ENCODE measurements around the gene HDLBP. TPM values are rescaled to one million over a fixed set of nuclear protein-coding genes. Genes with fewer than 3 reads are reported as not detected.

The HDLBP gene
- total RNA-seq, 1 experiment from 2014 or later = 350 TPM

Other genes starting within 250 kb of the HDLBP start
- 36.8 and 37.6 TPM in 2 replicates for gene MTERF4, start 213.4 kb downstream of the HDLBP start, total RNA-seq (2014; rRNA removed; shearing (Covaris generic))
- 3.3 and 15.5 TPM in 2 replicates for gene PASK, start 166.2 kb downstream of the HDLBP start, total RNA-seq (2014; rRNA removed; shearing (Covaris generic))
- 60.3 and 103 TPM in 2 replicates for gene PPP1R7, start 165.2 kb downstream of the HDLBP start, total RNA-seq (2014; rRNA removed; shearing (Covaris generic))
- 0.43 and 0.91 TPM in 2 replicates for gene ANO7, start 127.0 kb downstream of the HDLBP start, total RNA-seq (2014; rRNA removed; shearing (Covaris generic))
- gene SEPTIN2, start 253 bp upstream of the HDLBP start, total RNA-seq (2014; rRNA removed; shearing (Covaris generic)) = 250 and 279 TPM in 2 replicates
- 23.6 and 29.4 TPM in 2 replicates for gene FARP2, start 40.6 kb upstream of the HDLBP start, total RNA-seq (2014; rRNA removed; shearing (Covaris generic))
- 117 and 153 TPM in 2 replicates for gene STK25, start 192.9 kb upstream of the HDLBP start, total RNA-seq (2014; rRNA removed; shearing (Covaris generic))
- 1.2 and 2.3 TPM in 2 replicates for gene BOK, start 243.1 kb upstream of the HDLBP start, total RNA-seq (2014; rRNA removed; shearing (Covaris generic))

All from H4 (cell line).